HFFc6 (cell line): ENCODE results near the gene C2CD5. TPM values are rescaled to one million over a fixed set of nuclear protein-coding genes. Genes with fewer than 3 reads are reported as not detected.
"Not testable (repeated sequence)": the region's sequence is repeated elsewhere in the genome, so short reads cannot be mapped to it uniquely, and the experiment has no call there.

Experiments used
- DNase-seq: peaks from one replicate; pipeline ENCODE4 v3.0.0-alpha.2; 2018
- H3K27ac Mint-ChIP-seq: 2 replicates; pipeline ENCODE4 v1.8.0; 2020; ENCODE audit warnings: mild to moderate bottlenecking, mixed read lengths
- H3K27me3 Mint-ChIP-seq: 2 replicates; pipeline ENCODE4 v1.8.0; 2021; ENCODE audit warnings: mild to moderate bottlenecking, moderate library complexity, mixed read lengths; ENCODE audit not compliant: insufficient read depth
- H3K36me3 Mint-ChIP-seq: 2 replicates; pipeline ENCODE4 v1.8.0; 2021; ENCODE audit warnings: low read depth, mixed read lengths
- H3K4me1 Mint-ChIP-seq: 2 replicates; pipeline ENCODE4 v1.8.0; 2020; ENCODE audit warnings: low read depth, mixed read lengths
- H3K4me3 Mint-ChIP-seq: 2 replicates; pipeline ENCODE4 v1.8.0; 2020; ENCODE audit warnings: mild to moderate bottlenecking, moderate library complexity, mixed read lengths
- H3K9me3 Mint-ChIP-seq: 2 replicates; pipeline ENCODE4 v1.8.0; 2020; ENCODE audit warnings: mild to moderate bottlenecking, mixed read lengths
- total RNA-seq, 6 experiments: library from RNA; stranded (reverse); fragmentation: NEBNext Ultra II Directional; extraction: Animal tissue kit (Norgen Biotek cat#: 25700); gene quantifications; 2 replicates in 1 of 6; 3 replicates in 5 of 6; pipeline ENCODE4 v1.2.3, GENCODE V29; 2021
- TF ChIP-seq, protein P1 (sequence below): fragments of 200-600 bp; sonication (generic); IDR thresholded peaks from 2 replicates; pipeline ENCODE4 v1.5.0; 2021; ENCODE audit warnings: antibody characterized with exemption, mild to moderate bottlenecking

Gene C2CD5
- total RNA-seq, 6 experiments from 2014 or later: 17.7 to 23.1 (median 20.7) TPM

DNA sequence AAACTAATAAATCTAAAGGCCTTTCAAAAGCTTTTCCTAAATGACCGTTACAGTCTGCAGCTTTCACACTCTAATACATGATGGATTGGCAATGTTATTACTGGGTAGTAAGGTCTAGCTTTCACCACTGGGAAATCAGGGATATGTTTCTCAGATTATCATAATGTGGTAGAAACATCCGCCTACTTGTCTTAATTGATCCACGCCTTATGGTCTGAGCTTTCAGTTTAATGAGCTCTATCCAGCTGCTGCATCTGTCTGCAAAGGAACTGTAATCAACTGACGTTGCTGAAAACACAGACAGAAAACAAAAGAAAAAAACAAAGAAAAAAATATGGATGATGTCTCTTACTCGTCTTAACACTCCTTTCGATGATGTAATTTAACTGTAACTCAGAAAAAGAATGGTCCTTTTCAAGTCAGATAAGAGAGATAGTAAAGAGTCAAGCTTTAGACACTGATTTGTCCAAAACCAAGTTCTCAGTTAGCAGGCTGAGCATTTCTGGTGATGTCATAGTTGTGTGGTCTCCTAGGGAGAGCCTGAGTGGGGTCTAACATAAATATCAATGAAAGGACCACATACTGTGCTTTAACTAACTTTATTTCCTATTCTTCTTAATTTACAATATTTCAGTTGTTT lies 85.9 kb downstream of the C2CD5 start:
- TF ChIP-seq, protein P1, sequence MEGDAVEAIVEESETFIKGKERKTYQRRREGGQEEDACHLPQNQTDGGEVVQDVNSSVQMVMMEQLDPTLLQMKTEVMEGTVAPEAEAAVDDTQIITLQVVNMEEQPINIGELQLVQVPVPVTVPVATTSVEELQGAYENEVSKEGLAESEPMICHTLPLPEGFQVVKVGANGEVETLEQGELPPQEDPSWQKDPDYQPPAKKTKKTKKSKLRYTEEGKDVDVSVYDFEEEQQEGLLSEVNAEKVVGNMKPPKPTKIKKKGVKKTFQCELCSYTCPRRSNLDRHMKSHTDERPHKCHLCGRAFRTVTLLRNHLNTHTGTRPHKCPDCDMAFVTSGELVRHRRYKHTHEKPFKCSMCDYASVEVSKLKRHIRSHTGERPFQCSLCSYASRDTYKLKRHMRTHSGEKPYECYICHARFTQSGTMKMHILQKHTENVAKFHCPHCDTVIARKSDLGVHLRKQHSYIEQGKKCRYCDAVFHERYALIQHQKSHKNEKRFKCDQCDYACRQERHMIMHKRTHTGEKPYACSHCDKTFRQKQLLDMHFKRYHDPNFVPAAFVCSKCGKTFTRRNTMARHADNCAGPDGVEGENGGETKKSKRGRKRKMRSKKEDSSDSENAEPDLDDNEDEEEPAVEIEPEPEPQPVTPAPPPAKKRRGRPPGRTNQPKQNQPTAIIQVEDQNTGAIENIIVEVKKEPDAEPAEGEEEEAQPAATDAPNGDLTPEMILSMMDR: no peak
- no peak overlapping the region for H3K4me3 Mint-ChIP-seq
- no peaks in the 10 kb centered on the region for H3K9me3 Mint-ChIP-seq
- H3K4me1 Mint-ChIP-seq: no peaks in the 10 kb centered on the region
- H3K36me3 Mint-ChIP-seq: no peaks in the 10 kb centered on the region
- no peak overlapping the region for H3K27ac Mint-ChIP-seq
- H3K27me3 Mint-ChIP-seq: no peaks in the 10 kb centered on the region
- no peak for DNase-seq

DNA sequence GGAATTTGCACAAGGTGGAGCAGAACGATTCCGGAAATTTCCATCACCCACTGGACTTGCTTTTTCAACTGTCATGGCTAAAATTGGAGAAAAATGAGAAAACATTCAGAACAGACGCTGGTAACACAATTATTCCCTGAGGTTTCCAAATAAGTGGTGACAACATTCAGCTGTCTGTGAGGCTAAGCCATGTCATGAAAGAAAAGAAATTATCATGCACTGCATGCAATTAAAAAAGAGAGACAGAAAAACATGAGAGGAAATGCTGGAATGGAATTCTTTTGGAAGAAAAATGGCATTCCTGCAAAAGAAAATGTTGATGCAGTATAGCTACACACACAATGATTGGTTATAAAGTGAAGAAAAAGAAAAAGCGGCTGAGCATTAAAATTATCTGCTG lies 87.3 kb downstream of the C2CD5 start:
- Mint-ChIP-seq H3K4me1 (no peaks in the 10 kb centered on the region), H3K27me3 (no peaks in the 10 kb centered on the region), H3K9me3 (no peaks in the 10 kb centered on the region), H3K36me3 (no peaks in the 10 kb centered on the region), H3K27ac (no peak overlapping the region), H3K4me3 (no peak overlapping the region)
- TF ChIP-seq, protein P1: no peak
- no peak for DNase-seq

DNA sequence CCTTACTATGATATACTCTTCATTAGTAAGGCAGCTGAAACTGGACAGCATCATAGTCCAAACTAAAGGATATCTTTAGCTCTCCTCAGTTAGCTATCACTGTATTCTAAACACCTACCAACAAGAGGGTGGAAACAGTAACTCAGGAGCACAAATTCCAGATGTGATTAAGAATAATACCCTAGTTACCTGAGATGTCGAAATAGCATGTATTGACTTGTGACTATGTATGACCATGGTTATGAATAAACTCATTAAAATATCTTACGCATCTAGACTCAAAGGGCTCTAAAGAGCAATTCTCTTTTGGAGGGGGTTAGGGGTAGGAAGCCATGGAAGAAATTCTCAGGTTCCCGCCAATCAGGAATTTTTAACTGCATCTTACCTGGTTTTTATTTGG lies 90.8 kb downstream of the C2CD5 start:
- Mint-ChIP-seq H3K27me3 (no peaks in the 10 kb centered on the region), H3K27ac (no peak overlapping the region), H3K4me1 (no peaks in the 10 kb centered on the region), H3K4me3 (no peak overlapping the region), H3K9me3 (no peaks in the 10 kb centered on the region), H3K36me3 (no peaks in the 10 kb centered on the region)
- DNase-seq: no peak
- TF ChIP-seq, protein P1: no peak

DNA sequence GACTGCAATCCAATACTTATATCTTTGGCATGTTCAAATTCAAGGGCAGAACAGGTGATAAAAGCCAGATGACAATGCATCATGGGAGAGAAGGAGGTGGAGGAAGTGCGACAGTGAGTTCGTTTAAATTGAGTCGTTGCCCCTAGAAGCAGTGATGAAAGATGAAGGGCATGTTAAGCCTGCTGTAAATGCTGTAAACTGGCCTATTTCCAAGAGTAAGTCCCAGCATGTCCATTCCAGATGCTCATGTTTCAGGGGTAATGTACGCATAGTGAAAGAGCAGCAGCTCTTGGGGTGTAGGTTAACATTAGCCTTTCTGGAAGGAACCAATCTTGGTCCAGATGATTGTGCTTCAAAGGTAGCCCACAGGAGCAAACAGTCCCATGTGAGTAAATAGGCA lies 97.1 kb downstream of the C2CD5 start:
- no peak overlapping the region for H3K4me3 Mint-ChIP-seq
- TF ChIP-seq, protein P1: no peak
- H3K27ac Mint-ChIP-seq: no peak overlapping the region
- no peaks in the 10 kb centered on the region; the same call in 1 of the 2 replicates for H3K4me1 Mint-ChIP-seq
- H3K9me3 Mint-ChIP-seq: no peaks in the 10 kb centered on the region
- H3K27me3 Mint-ChIP-seq: peaks cover 1% of the 10 kb centered on the region; the same call in 1 of the 2 replicates
- H3K36me3 Mint-ChIP-seq: no peaks in the 10 kb centered on the region
- DNase-seq: no peak

DNA sequence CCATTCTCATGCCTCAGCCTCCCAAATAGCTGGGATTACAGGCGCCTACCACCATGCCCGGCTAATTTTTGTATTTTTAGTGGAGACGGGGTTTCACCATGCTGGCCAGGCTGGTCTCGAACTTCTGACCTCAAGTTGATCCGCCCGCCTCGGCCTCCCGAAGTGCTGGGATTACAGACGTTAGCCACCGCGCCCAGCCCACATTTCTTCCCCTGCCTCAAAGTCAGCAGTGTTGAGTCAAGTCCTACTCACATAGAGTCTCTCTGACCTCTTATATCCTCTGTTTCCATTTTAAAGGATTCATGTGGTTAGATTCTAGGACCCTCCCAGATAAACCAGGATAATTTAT lies 100.1 kb downstream of the C2CD5 start:
- not testable (repeated sequence) for H3K4me1 Mint-ChIP-seq, DNase-seq, H3K4me3 Mint-ChIP-seq, H3K27me3 Mint-ChIP-seq, H3K27ac Mint-ChIP-seq, H3K36me3 Mint-ChIP-seq, H3K9me3 Mint-ChIP-seq

DNA sequence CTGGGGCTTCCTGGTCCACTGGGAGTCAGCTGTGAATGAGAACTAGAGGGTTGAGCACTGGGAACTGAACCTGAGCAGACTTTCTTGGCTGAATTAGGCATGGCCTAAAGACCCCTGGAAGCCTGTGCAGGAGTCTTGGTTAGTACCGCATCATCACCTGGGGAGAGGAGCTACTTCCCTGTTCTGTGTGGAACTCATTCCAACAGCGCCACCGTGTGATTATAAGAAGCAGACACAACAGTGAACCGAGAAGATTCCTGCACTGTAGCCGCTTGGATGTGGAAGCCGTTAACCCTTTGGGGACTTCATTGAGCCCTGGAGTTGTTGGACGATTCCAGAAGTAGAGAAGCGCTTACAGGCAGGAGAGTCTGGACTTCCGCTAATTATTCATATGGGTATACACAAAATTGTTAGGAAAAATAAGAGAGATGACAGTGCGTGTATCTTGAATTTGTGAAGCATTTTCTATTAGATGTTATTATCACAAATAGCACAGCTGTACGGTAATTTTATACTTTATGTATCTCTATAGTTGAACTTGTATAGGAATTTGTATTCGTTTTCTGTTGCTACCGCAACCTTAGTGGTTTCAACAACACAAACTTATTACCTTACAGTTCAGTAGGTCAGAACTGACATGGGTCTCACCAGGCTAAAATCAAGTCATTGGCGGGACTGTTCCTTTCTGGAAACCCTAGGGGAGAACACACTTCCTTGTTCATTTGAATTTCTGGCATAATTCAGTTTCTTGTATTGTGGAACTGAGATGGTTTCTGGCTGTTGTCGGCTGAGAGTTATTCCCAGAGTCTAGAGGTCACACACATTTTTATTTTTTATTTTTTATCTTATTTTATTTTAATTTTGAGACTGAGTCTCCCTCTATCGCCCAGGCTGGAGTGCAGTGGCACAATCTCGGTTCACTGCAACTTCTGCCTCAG lies 100.7 kb downstream of the C2CD5 start:
- Mint-ChIP-seq H3K4me1 (no peaks in the 10 kb centered on the region; the same call in 1 of the 2 replicates), H3K36me3 (no peaks in the 10 kb centered on the region), H3K27ac (no peak overlapping the region), H3K9me3 (no peaks in the 10 kb centered on the region), H3K27me3 (peaks cover 9% of the 10 kb centered on the region; the same call in 1 of the 2 replicates), H3K4me3 (no peak overlapping the region; the same call in 1 of the 2 replicates)
- TF ChIP-seq, protein P1: peak; percentile 88
- DNase-seq: peak; percentile 66
